HepG2 (cell line): ENCODE results near the gene FUZ. TPM values are rescaled to one million over a fixed set of nuclear protein-coding genes. Genes with fewer than 3 reads are reported as not detected.

ENCODE experiments used
- DZIP1 ChIP-seq: sonication (generic); formaldehyde crosslinking; IDR thresholded peaks from 2 replicates; pipeline ENCODE4 v1.5.0; 2020; ENCODE audit warnings: mild to moderate bottlenecking, missing genetic modification reagents
- FOXA1 ChIP-seq, 2 experiments: fragments of 450-650 bp in 1 of 2; sonication (generic) in 1 of 2; formaldehyde crosslinking in 1 of 2; IDR thresholded peaks; 2 replicates each; pipeline versions ENCODE4 v1.4.0 to v1.6.1; 2016 to 2020; ENCODE audit warnings: missing genetic modification reagents in 1 of 2
- RBFOX2 ChIP-seq: fragments of 200-400 bp; formaldehyde crosslinking; IDR thresholded peaks from 2 replicates; pipeline ENCODE4 v1.6.1; 2017; ENCODE audit warnings: low read depth, mild to moderate bottlenecking, low read length
- RXRB ChIP-seq: IDR thresholded peaks from 2 replicates; pipeline ENCODE4 v1.6.1; 2016; ENCODE audit warnings: borderline replicate concordance, missing genetic modification reagents, missing compliant biosample characterization
- SAP130 ChIP-seq: IDR thresholded peaks from 2 replicates; pipeline ENCODE4 v1.6.1; 2016; ENCODE audit warnings: low read depth
- SIN3A ChIP-seq: IDR thresholded peaks from 2 replicates; pipeline ENCODE4 v1.6.1; 2011; ENCODE audit warnings: low read depth, mild to moderate bottlenecking, control low read depth, low read length, borderline replicate concordance
- TFDP2 ChIP-seq: sonication (generic); formaldehyde crosslinking; IDR thresholded peaks from 2 replicates; pipeline ENCODE4 v1.4.0; 2020; ENCODE audit warnings: missing genetic modification reagents
- YEATS2 ChIP-seq: sonication (generic); formaldehyde crosslinking; IDR thresholded peaks from 2 replicates; pipeline ENCODE4 v1.4.0; 2020; ENCODE audit warnings: missing genetic modification reagents, borderline replicate concordance
- ZBTB40 ChIP-seq, 2 experiments: fragments of 450-650 bp in 1 of 2; sonication (generic) in 1 of 2; formaldehyde crosslinking in 1 of 2; IDR thresholded peaks; 2 replicates each; pipeline versions ENCODE4 v1.6.1 to v1.8.0; 2016 to 2022; ENCODE audit warnings: antibody characterized with exemption in 1 of 2, mild to moderate bottlenecking in 1 of 2, missing genetic modification reagents in 1 of 2
- ZNF274 ChIP-seq: sonication (generic); formaldehyde crosslinking; IDR thresholded peaks from 2 replicates; pipeline ENCODE4 v1.5.1; 2020; ENCODE audit warnings: mild to moderate bottlenecking, missing genetic modification reagents
- ZNF513 ChIP-seq: sonication (generic); formaldehyde crosslinking; conservative IDR thresholded peaks from 2 replicates; pipeline ENCODE4 v1.5.0; 2020; ENCODE audit warnings: missing genetic modification reagents
- ZNF749 ChIP-seq: sonication (generic); formaldehyde crosslinking; IDR thresholded peaks from 2 replicates; pipeline ENCODE4 v1.8.0; 2022; ENCODE audit warnings: mild to moderate bottlenecking, missing genetic modification reagents, moderate library complexity, borderline replicate concordance
- polyA plus RNA-seq, 8 experiments: library from polyadenylated mRNA; depleted of rRNA in 3 of 8; stranded (reverse) in 7 of 8; unstranded in 1 of 8; fragments of >200 nt; fragmentation: Illumina TruSeq in 4 of 8; extraction: Trizol in 4 of 8; gene quantifications; 2 replicates each; pipeline versions ENCODE4 v1.2.1 to v1.2.3, GENCODE V29; 2011 to 2016; ENCODE audit warnings: low read depth in 4 of 8, missing spikeins in 1 of 8, mixed read lengths in 1 of 8; ENCODE audit not compliant: insufficient read depth in 1 of 8
- total RNA-seq, 5 experiments: library from RNA; depleted of rRNA; stranded (reverse); fragments of >200 nt; fragmentation: Illumina TruSeq; extraction: Trizol; gene quantifications; 2 replicates each; pipeline ENCODE4 v1.2.3, GENCODE V29; 2016; ENCODE audit warnings: low read depth in 1 of 5

Gene FUZ
- total and polyA plus RNA-seq, 2 of the 13 experiments (the other 11 are each of a cell fraction or from before 2014, with no cell fraction given): 0.08 TPM; not detected in 1

- TF ChIP-seq ZBTB40 (IDR thresholded peaks at IDR 0.05) (peak; percentile 26; the same call in 1 of the 2 replicates), ZBTB40 (CRISPR knock-in tag; IDR thresholded peaks at IDR 0.05) (peak; percentile 26; the same call in 1 of the 2 replicates), ZNF274 (CRISPR knock-in tag) (no peak), FOXA1 (IDR thresholded peaks at IDR 0.05) (no peak), FOXA1 (CRISPR knock-in tag; IDR thresholded peaks at IDR 0.05) (peak; percentile 48), RXRB (CRISPR knock-in tag) (peak; percentile 10; the same call in 1 of the 2 replicates), ZNF749 (no peak), ZNF513 (no peak), SIN3A (0 out of 2 replicates have a peak, but pooled peaks have one; percentile 31), SAP130 (CRISPR knock-in tag) (peak; percentile 83), RBFOX2 (peak; percentile 56), YEATS2 (peak; percentile 74; the same call in 1 of the 2 replicates), TFDP2 (CRISPR knock-in tag) (peak; percentile 60), DZIP1 (CRISPR knock-in tag) (0 out of 2 replicates have a peak, but pooled peaks have one; percentile 30)
Observed at GRCh38 chr19:49766007-49766929, 46.8 kb downstream of the FUZ start (continued).
